ENCODE data around the gene FAT1. TPM values are rescaled to one million over a fixed set of nuclear protein-coding genes. Genes with fewer than 3 reads are reported as not detected.

Gene FAT1
- total and polyA plus RNA-seq, 9 of the 15 experiments (the other 6 are each of a cell fraction or from before 2014, with no cell fraction given) = 6.0 to 38.4 (median 21.4) TPM

GRCh38 chr4:186723292-186724057, at the start of gene FAT1 (continued):
- TF ChIP-seq ZBTB43 (CRISPR knock-in tag; IDR thresholded peaks at IDR 0.05) (no peak), MAZ (CRISPR knock-in tag; conservative IDR thresholded peaks at IDR 0.05 in 1 of 2, IDR thresholded peaks at IDR 0.05 in 1 of 2) (peak; percentile 46 to 83), NCOA2 (IDR thresholded peaks at IDR 0.05; ENCODE audit: partially characterized antibody in 2 of 2) (no peak), CBX3 (IDR thresholded peaks at IDR 0.05; ENCODE audit: borderline replicate concordance in 1 of 2, low read length in 2 of 2) (no peak), HMGN3 (IDR thresholded peaks at IDR 0.05; ENCODE audit: borderline replicate concordance, extremely low read depth, insufficient read length, low read depth, low read length) (peak; percentile 62), LARP7 (IDR thresholded peaks at IDR 0.05) (no peak), JUN (IDR thresholded peaks at IDR 0.05; ENCODE audit: borderline replicate concordance, low read depth, low read length) (no peak), JUN (CRISPR knock-in tag; IDR thresholded peaks at IDR 0.05; ENCODE audit: borderline replicate concordance) (no peak), XRCC4 (IDR thresholded peaks at IDR 0.05; ENCODE audit: extremely low read depth, insufficient read depth, insufficient read length) (no peak), ATF7 (IDR thresholded peaks at IDR 0.05) (no peak; the same call in 1 of the 2 replicates), SP2 (IDR thresholded peaks at IDR 0.05; ENCODE audit: extremely low read depth, low read depth, low read length, poor library complexity, severe bottlenecking) (no peak), ZNF121 (CRISPR knock-in tag; conservative IDR thresholded peaks at IDR 0.05) (no peak), SIN3A (IDR thresholded peaks at IDR 0.05; ENCODE audit: borderline replicate concordance in 2 of 2, control insufficient read depth in 1 of 2, low read depth in 2 of 2, low read length in 2 of 2) (peak in 1 of 2 experiments; percentile 16; a peak in 1 of 4 replicates), ZNF589 (CRISPR knock-in tag; IDR thresholded peaks at IDR 0.05; ENCODE audit: low read depth) (no peak), RBBP5 (IDR thresholded peaks at IDR 0.05; ENCODE audit: borderline replicate concordance, insufficient read depth, low read length, poor library complexity, severe bottlenecking) (peak; percentile 73), CHD1 (IDR thresholded peaks at IDR 0.05; ENCODE audit: low read length) (no peak), ZNF507 (tag; conservative IDR thresholded peaks at IDR 0.05) (no peak), ZNF696 (CRISPR knock-in tag; conservative IDR thresholded peaks at IDR 0.05) (no peak), MTA3 (IDR thresholded peaks at IDR 0.05; ENCODE audit: borderline replicate concordance) (no peak), CREB3L1 (IDR thresholded peaks at IDR 0.05; ENCODE audit: borderline replicate concordance, low read depth) (no peak), POLR2AphosphoS5 (IDR thresholded peaks at IDR 0.05; ENCODE audit: control insufficient read depth, insufficient read depth, low read depth, low read length) (peak; percentile 54; the same call in 1 of the 2 replicates)
